Measurements from ENCODE around the gene KRTAP10-1. TPM values are rescaled to one million over a fixed set of nuclear protein-coding genes. Genes with fewer than 3 reads are reported as not detected.

KRTAP10-1 gene
- total RNA-seq, 1 experiment from 2014 or later = 0.47 TPM

DNA sequence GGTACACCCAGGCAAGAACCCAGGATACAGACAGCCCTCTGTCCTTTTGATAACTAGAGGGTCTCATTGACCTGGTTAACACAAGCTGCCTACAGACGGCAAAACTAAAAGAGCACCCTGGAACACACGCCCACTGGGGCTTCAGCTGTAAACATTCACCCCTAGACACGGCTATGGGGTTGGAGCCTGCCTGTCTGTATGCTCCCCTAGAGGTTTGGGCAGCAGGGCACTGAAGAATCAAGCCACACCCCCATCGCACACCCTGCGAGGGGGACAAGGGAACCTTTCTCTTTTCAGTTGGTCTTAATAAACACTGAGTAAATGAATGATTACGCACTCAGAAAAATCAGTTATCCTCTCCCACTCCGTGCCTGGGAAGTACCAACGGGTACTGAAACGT lies 49.2 kb downstream of the KRTAP10-1 start:
- CTCF ChIA-PET = no interaction called here
- H3K4me1 ChIP-seq (ENCODE audit: insufficient read depth, low read length, poor library complexity, severe bottlenecking) = no peaks in the 10 kb centered on the region
- no peak for DNase-seq (ENCODE audit: low spot score)
- no peaks in the 10 kb centered on the region for H3K36me3 ChIP-seq (ENCODE audit: insufficient read depth, low read length, poor library complexity, severe bottlenecking)
- no TSS peak for BruUV-seq (replicated peaks)
- no peak overlapping the region for H3K27ac ChIP-seq (ENCODE audit: low read depth, low read length, poor library complexity, severe bottlenecking)
- intact Hi-C loops (cut with micrococcal nuclease; ENCODE audit: unreplicated experiment) = no loop called here
- no peak overlapping the region for H3K4me3 ChIP-seq (ENCODE audit: low read depth, low read length, poor library complexity, severe bottlenecking)
- no peaks in the 10 kb centered on the region for H3K27me3 ChIP-seq (replicated peaks; ENCODE audit: insufficient read depth, low read depth, low read length, poor library complexity)
- peaks cover 12% of the 10 kb centered on the region for H3K9me3 ChIP-seq (ENCODE audit: low read depth, low read length, poor library complexity, severe bottlenecking)
- POLR2A ChIA-PET (ENCODE audit: low non-redundant PET) = no interaction called here
- TF ChIP-seq EZH2 (IDR thresholded peaks at IDR 0.05; ENCODE audit: borderline replicate concordance, low read depth, low read length, poor library complexity, severe bottlenecking) = no peak
- TF ChIP-seq, protein P1, sequence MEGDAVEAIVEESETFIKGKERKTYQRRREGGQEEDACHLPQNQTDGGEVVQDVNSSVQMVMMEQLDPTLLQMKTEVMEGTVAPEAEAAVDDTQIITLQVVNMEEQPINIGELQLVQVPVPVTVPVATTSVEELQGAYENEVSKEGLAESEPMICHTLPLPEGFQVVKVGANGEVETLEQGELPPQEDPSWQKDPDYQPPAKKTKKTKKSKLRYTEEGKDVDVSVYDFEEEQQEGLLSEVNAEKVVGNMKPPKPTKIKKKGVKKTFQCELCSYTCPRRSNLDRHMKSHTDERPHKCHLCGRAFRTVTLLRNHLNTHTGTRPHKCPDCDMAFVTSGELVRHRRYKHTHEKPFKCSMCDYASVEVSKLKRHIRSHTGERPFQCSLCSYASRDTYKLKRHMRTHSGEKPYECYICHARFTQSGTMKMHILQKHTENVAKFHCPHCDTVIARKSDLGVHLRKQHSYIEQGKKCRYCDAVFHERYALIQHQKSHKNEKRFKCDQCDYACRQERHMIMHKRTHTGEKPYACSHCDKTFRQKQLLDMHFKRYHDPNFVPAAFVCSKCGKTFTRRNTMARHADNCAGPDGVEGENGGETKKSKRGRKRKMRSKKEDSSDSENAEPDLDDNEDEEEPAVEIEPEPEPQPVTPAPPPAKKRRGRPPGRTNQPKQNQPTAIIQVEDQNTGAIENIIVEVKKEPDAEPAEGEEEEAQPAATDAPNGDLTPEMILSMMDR (conservative IDR thresholded peaks at IDR 0.05; ENCODE audit: low read depth, low read length) = no peak

DNA sequence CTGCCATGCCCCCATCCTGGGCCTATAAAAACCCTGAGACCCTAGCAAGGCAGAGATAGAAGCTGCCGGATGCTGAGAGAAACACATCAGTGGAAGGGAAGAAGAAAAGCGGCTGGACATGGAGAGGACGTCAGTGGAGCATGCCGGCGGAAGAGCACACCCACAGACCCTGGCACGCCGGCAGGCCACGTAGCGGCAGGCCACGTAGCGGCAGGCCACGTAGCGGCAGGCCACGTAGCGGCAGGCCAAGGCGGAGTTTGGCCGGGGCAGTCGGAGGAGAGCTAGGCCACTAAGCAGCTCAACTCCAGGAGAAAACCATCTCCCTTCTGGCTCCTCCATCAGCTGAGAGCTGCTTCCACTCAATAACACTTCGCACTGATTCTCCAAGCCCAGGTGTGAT lies 49.6 kb downstream of the KRTAP10-1 start:
- H3K36me3 ChIP-seq (ENCODE audit: insufficient read depth, low read length, poor library complexity, severe bottlenecking) = no peaks in the 10 kb centered on the region
- no peak overlapping the region for H3K4me3 ChIP-seq (ENCODE audit: low read depth, low read length, poor library complexity, severe bottlenecking)
- intact Hi-C loops (cut with micrococcal nuclease; ENCODE audit: unreplicated experiment) = no loop called here
- POLR2A ChIA-PET (ENCODE audit: low non-redundant PET) = no interaction called here
- no peaks in the 10 kb centered on the region for H3K27me3 ChIP-seq (replicated peaks; ENCODE audit: insufficient read depth, low read depth, low read length, poor library complexity)
- TF ChIP-seq, protein P1 (conservative IDR thresholded peaks at IDR 0.05; ENCODE audit: low read depth, low read length) = no peak
- TF ChIP-seq EZH2 (IDR thresholded peaks at IDR 0.05; ENCODE audit: borderline replicate concordance, low read depth, low read length, poor library complexity, severe bottlenecking) = no peak
- BruUV-seq (replicated peaks) = no TSS peak
- CTCF ChIA-PET = no interaction called here
- no peak overlapping the region for H3K27ac ChIP-seq (ENCODE audit: low read depth, low read length, poor library complexity, severe bottlenecking)
- no peak for DNase-seq (ENCODE audit: low spot score)
- no peaks in the 10 kb centered on the region for H3K4me1 ChIP-seq (ENCODE audit: insufficient read depth, low read length, poor library complexity, severe bottlenecking)
- peaks cover 12% of the 10 kb centered on the region for H3K9me3 ChIP-seq (ENCODE audit: low read depth, low read length, poor library complexity, severe bottlenecking)

DNA sequence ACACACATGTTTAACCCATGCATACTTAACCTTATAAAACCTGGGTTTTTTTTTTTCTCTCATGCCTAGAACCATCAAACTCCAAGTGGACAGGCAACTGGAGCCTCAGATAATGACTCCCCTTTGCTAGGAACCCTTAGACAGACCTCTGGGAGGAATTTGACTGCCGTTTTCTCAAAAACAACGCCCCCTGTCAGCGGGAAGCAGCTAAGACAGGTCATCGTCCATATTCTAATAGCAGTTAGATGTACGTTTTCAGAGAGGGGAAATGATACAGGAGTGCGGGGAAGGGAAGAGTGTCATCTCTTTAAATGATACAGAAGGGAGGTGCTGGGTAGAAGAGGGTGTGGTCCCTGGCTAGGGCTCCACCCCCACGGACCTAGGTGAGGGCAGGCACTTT lies 50.0 kb downstream of the KRTAP10-1 start:
- DNase-seq (ENCODE audit: low spot score) = peak; percentile 37
- BruUV-seq (replicated peaks) = no TSS peak
- POLR2A ChIA-PET (ENCODE audit: low non-redundant PET) = no interaction called here
- H3K9me3 ChIP-seq (ENCODE audit: low read depth, low read length, poor library complexity, severe bottlenecking) = peaks cover 12% of the 10 kb centered on the region
- CTCF ChIA-PET = no interaction called here
- TF ChIP-seq, protein P1 (conservative IDR thresholded peaks at IDR 0.05; ENCODE audit: low read depth, low read length) = peak; percentile 61
- TF ChIP-seq EZH2 (IDR thresholded peaks at IDR 0.05; ENCODE audit: borderline replicate concordance, low read depth, low read length, poor library complexity, severe bottlenecking) = no peak
- intact Hi-C loops (cut with micrococcal nuclease; ENCODE audit: unreplicated experiment) = no loop called here
- H3K36me3 ChIP-seq (ENCODE audit: insufficient read depth, low read length, poor library complexity, severe bottlenecking) = no peaks in the 10 kb centered on the region
- H3K27me3 ChIP-seq (replicated peaks; ENCODE audit: insufficient read depth, low read depth, low read length, poor library complexity) = no peaks in the 10 kb centered on the region
- H3K4me1 ChIP-seq (ENCODE audit: insufficient read depth, low read length, poor library complexity, severe bottlenecking) = no peaks in the 10 kb centered on the region
- H3K27ac ChIP-seq (ENCODE audit: low read depth, low read length, poor library complexity, severe bottlenecking) = no peak overlapping the region
- H3K4me3 ChIP-seq (ENCODE audit: low read depth, low read length, poor library complexity, severe bottlenecking) = no peak overlapping the region

Other genes starting within 250 kb of the KRTAP10-1 start
- gene PFKL, start 240.1 kb downstream of the KRTAP10-1 start, total RNA-seq (2021) = 112 and 122 TPM in 2 replicates
- gene CFAP410, start 200.8 kb downstream of the KRTAP10-1 start, total RNA-seq (2021) = 13.3 and 14.0 TPM in 2 replicates
- gene TRPM2, start 186.6 kb downstream of the KRTAP10-1 start, total RNA-seq (2021) = 0.21 TPM in 1 of 2 replicates, not detected in the other
- gene LRRC3, start 84.7 kb downstream of the KRTAP10-1 start, total RNA-seq (2021) = 1.5 and 3.1 TPM in 2 replicates
- 0.26 and 0.69 TPM in 2 replicates for gene KRTAP10-2, start 11.3 kb upstream of the KRTAP10-1 start, total RNA-seq (2021)
- 0.62 TPM in 1 of 2 replicates, not detected in the other for gene KRTAP10-3, start 18.6 kb upstream of the KRTAP10-1 start, total RNA-seq (2021)
- gene KRTAP10-4, start 33.5 kb upstream of the KRTAP10-1 start, total RNA-seq (2021) = not detected in 2 replicates
- gene KRTAP10-5, start 40.4 kb upstream of the KRTAP10-1 start, total RNA-seq (2021) = 0.33 TPM in 1 of 2 replicates, not detected in the other
- 0.39 TPM in 1 of 2 replicates, not detected in the other for gene KRTAP10-6, start 52.3 kb upstream of the KRTAP10-1 start, total RNA-seq (2021)
- gene KRTAP10-7, start 60.4 kb upstream of the KRTAP10-1 start, total RNA-seq (2021) = not detected in 2 replicates
- gene KRTAP10-8, start 71.9 kb upstream of the KRTAP10-1 start, total RNA-seq (2021) = not detected in 2 replicates
- not detected in 2 replicates for gene KRTAP10-9, start 86.9 kb upstream of the KRTAP10-1 start, total RNA-seq (2021)
- not detected in 2 replicates for gene KRTAP10-10, start 97.2 kb upstream of the KRTAP10-1 start, total RNA-seq (2021)
- not detected in 2 replicates for gene KRTAP10-11, start 106.2 kb upstream of the KRTAP10-1 start, total RNA-seq (2021)
- 0.81 and 1.0 TPM in 2 replicates for gene KRTAP12-4, start 114.5 kb upstream of the KRTAP10-1 start, total RNA-seq (2021)
- gene KRTAP12-3, start 117.7 kb upstream of the KRTAP10-1 start, total RNA-seq (2021) = not detected in 2 replicates
- 1.6 and 1.8 TPM in 2 replicates for gene KRTAP12-2, start 126.7 kb upstream of the KRTAP10-1 start, total RNA-seq (2021)
- 0.80 and 2.8 TPM in 2 replicates for gene KRTAP12-1, start 142.0 kb upstream of the KRTAP10-1 start, total RNA-seq (2021)
- not detected in 2 replicates for gene KRTAP10-12, start 157.0 kb upstream of the KRTAP10-1 start, total RNA-seq (2021)
- 8.3 and 12.4 TPM in 2 replicates for gene TSPEAR, start 171.4 kb upstream of the KRTAP10-1 start, total RNA-seq (2021)

All from A673 (cell line).